ENCODE measurements around the gene DYSF.

- TF ChIP-seq MAX (IDR thresholded peaks at IDR 0.05) (no peak), SIN3A (IDR thresholded peaks at IDR 0.05; ENCODE audit: low read depth) (no peak), CTCF (IDR thresholded peaks at IDR 0.05 in 2 of 3, conservative IDR thresholded peaks at IDR 0.05 in 1 of 3; ENCODE audit: borderline replicate concordance in 1 of 3, insufficient read depth in 1 of 3, low read depth in 2 of 3, low read length in 2 of 3) (no peak), EZH2 (IDR thresholded peaks at IDR 0.05) (no peak), SP1 (IDR thresholded peaks at IDR 0.05; ENCODE audit: low read depth) (no peak), EGR1 (IDR thresholded peaks at IDR 0.05; ENCODE audit: low read depth) (no peak), ZBTB33 (IDR thresholded peaks at IDR 0.05; ENCODE audit: extremely low read depth, insufficient replicate concordance, low read length) (no peak), POLR2A (IDR thresholded peaks at IDR 0.05; ENCODE audit: borderline replicate concordance, extremely low read depth, insufficient read depth, insufficient read length) (no peak), REST (IDR thresholded peaks at IDR 0.05; ENCODE audit: low read depth) (no peak), POLR2AphosphoS5 (IDR thresholded peaks at IDR 0.05; ENCODE audit: low read depth, low read length) (no peak)
These were observed 71.1 kb downstream of the DYSF start for GRCh38 chr2:71524476-71524875.
